ENCODE data around the gene TMC6. TPM values are rescaled to one million over a fixed set of nuclear protein-coding genes. Genes with fewer than 3 reads are reported as not detected.
"Not testable (repeated sequence)": the region's sequence is repeated elsewhere in the genome, so short reads cannot be mapped to it uniquely, and the experiment has no call there.

The TMC6 gene
- total and polyA plus RNA-seq, 12 donors, result 2.5 to 79.0 (median 19.1) TPM

DNA sequence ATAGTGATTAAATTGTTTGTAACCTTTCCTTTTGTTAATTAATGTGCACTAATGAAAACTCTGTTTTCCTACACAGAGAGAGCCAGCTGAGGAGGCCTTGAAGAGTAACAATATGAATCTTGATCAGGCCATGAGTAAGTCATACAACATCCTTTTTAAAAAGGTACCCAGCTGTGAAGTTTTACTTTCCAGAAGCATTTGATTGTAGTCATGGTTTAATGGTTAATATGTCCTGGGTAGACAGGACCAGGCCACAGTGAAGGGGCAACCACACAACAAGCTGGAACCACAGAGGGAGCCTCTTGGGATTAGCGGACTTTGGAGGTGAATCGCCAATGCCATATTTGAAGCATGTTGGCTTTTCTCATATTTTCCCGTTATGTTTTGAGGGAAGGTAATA, 55.6 kb downstream of the TMC6 start:
- DNase-seq, result no peak
- intact Hi-C loops (cut with DNase I), result no loop called here
- peaks cover 0 to 89% of the 10 kb centered on the region in 2 donors for H3K36me3 ChIP-seq (replicated peaks in 1 of 2)
- 90 to 97% (median 93%) methylated on average over 3 of the region's 3 CpGs for WGBS, 4 donors
- no peaks in the 10 kb centered on the region for H3K27me3 ChIP-seq
- no peak overlapping the region for H3K27ac ChIP-seq
- H3K9me3 ChIP-seq (replicated peaks in 1 of 3), result no peaks in the 10 kb centered on the region
- no peak for TF ChIP-seq POLR2A (IDR thresholded peaks at IDR 0.05)
- TF ChIP-seq, protein P1, sequence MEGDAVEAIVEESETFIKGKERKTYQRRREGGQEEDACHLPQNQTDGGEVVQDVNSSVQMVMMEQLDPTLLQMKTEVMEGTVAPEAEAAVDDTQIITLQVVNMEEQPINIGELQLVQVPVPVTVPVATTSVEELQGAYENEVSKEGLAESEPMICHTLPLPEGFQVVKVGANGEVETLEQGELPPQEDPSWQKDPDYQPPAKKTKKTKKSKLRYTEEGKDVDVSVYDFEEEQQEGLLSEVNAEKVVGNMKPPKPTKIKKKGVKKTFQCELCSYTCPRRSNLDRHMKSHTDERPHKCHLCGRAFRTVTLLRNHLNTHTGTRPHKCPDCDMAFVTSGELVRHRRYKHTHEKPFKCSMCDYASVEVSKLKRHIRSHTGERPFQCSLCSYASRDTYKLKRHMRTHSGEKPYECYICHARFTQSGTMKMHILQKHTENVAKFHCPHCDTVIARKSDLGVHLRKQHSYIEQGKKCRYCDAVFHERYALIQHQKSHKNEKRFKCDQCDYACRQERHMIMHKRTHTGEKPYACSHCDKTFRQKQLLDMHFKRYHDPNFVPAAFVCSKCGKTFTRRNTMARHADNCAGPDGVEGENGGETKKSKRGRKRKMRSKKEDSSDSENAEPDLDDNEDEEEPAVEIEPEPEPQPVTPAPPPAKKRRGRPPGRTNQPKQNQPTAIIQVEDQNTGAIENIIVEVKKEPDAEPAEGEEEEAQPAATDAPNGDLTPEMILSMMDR (IDR thresholded peaks at IDR 0.05), result no peak
- H3K4me3 ChIP-seq, result no peak overlapping the region
- no peaks in the 10 kb centered on the region for H3K4me1 ChIP-seq (replicated peaks in 1 of 2)

DNA sequence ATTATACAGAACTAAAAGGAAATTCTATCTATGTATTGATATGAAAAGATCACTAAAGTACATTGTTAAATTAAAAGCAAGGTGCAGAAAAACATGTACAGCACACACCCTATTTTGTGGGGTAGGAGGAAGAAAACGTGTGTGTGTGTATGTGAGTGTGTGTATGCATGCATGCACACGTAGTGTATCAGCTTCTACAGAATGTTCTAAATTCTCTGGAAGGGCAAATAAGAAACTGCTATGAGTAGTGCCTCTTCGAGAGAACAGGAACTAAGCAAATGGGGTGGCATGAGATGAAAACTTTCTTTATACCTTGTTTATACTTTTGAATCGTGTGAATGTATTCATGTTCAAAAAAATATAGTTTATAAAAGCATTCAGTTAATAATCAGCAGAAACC, 58.9 kb downstream of the TMC6 start:
- H3K36me3 ChIP-seq (replicated peaks in 1 of 2), result peaks cover 0 to 70% of the 10 kb centered on the region in 2 donors
- H3K27ac ChIP-seq, result no peak overlapping the region
- 76 to 85% (median 84%) methylated on average over 4 of the region's 4 CpGs for WGBS, 4 donors
- H3K9me3 ChIP-seq (replicated peaks in 1 of 3), result no peaks in the 10 kb centered on the region
- TF ChIP-seq, protein P1 (IDR thresholded peaks at IDR 0.05), result no peak
- TF ChIP-seq POLR2A (IDR thresholded peaks at IDR 0.05), result no peak
- intact Hi-C loops (cut with DNase I), result no loop called here
- DNase-seq, result no peak
- no peak overlapping the region for H3K4me3 ChIP-seq
- H3K4me1 ChIP-seq (replicated peaks in 1 of 2), result no peaks in the 10 kb centered on the region
- H3K27me3 ChIP-seq, result no peaks in the 10 kb centered on the region

DNA sequence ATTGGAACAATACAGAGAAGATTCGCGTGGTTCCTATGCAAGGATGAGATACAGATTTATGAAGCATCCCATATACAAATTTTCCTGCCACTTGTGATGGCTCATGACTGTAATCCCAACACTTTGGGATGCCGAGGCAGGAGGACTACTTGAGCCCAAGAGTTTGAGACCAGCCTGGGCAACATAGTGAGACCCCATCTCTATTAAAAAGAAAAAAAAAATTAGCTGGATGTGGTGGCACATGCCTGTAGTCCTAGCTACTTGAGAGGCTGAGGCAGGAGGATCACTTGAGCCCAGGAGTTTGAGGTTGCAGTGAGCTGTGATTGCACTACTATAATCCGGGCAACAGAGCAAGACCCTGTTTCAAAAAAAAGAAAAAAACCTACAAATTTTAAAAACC, 61.6 kb downstream of the TMC6 start:
- H3K27me3 ChIP-seq; H3K4me1 ChIP-seq (replicated peaks in 1 of 2); DNase-seq; H3K27ac ChIP-seq; H3K4me3 ChIP-seq; intact Hi-C loops (cut with DNase I); H3K9me3 ChIP-seq (replicated peaks in 1 of 3): not testable (repeated sequence)
- 90 to 97% (median 93%) methylated on average over 4 of the region's 4 CpGs for WGBS, 4 donors
- peaks cover 0 to 43% of the 10 kb centered on the region in 2 donors for H3K36me3 ChIP-seq (replicated peaks in 1 of 2)

DNA sequence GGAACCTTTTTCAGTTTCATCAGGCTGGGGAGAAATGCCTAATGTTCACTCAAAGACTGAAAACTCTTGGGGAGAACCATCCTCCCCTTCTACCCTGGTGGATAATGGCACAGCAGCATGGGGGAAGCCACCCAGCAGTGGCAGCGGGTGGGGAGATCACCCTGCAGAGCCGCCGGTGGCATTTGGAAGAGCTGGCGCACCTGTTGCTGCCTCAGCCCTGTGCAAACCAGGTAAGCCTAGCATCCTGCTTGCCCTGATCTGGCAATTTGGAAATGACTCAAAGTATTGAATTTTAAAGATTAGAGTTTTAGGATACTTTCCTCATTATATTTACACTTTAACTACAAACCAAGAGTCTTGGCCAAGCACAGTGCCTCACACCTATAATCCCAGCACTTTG, 63.8 kb downstream of the TMC6 start:
- H3K36me3 ChIP-seq (replicated peaks in 1 of 2), result peaks cover 0 to 29% of the 10 kb centered on the region in 2 donors
- WGBS, 4 donors, result 93 to 99% (median 97%) methylated on average over 4 of the region's 4 CpGs
- no peaks in the 10 kb centered on the region for H3K4me1 ChIP-seq (replicated peaks in 1 of 2)
- TF ChIP-seq, protein P1 (IDR thresholded peaks at IDR 0.05), result no peak
- no peak for TF ChIP-seq POLR2A (IDR thresholded peaks at IDR 0.05)
- H3K9me3 ChIP-seq (replicated peaks in 1 of 3), result no peaks in the 10 kb centered on the region
- no peaks in the 10 kb centered on the region for H3K27me3 ChIP-seq
- intact Hi-C loops (cut with DNase I), result no loop called here
- no peak overlapping the region for H3K27ac ChIP-seq
- no peak for DNase-seq
- H3K4me3 ChIP-seq, result no peak overlapping the region

DNA sequence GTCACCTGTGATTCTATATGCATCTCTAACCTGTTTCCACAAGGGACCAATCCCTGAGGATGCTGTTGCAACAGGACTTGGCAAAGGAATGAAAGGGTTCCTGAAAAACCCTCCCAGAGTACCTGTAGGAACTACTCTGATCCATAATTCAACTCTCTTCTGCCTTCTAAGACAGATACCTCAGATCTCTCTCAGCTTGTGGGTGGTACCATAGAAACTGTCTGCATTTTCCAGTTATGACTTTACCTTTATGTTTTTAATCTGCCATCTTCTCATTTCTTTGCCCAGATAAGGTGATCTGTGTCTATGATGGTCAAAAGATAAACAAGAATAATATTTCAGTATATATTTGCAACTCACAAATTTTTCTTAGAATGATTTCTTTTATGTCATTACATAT, 65.1 kb downstream of the TMC6 start:
- DNase-seq, result no peak
- no peak overlapping the region for H3K27ac ChIP-seq
- H3K36me3 ChIP-seq (replicated peaks in 1 of 2), result peaks cover 0 to 17% of the 10 kb centered on the region in 2 donors
- no peak overlapping the region for H3K4me3 ChIP-seq
- intact Hi-C loops (cut with DNase I), result no loop called here
- TF ChIP-seq, protein P1 (IDR thresholded peaks at IDR 0.05), result no peak
- TF ChIP-seq POLR2A (IDR thresholded peaks at IDR 0.05), result no peak
- H3K9me3 ChIP-seq (replicated peaks in 1 of 3), result no peaks in the 10 kb centered on the region
- H3K27me3 ChIP-seq, result no peaks in the 10 kb centered on the region
- peaks cover 0 to 6% of the 10 kb centered on the region in 2 donors for H3K4me1 ChIP-seq (replicated peaks in 1 of 2)

Data from adrenal gland (tissue), 12 donors.